ENCODE results near the gene LRRC10B. TPM values are rescaled to one million over a fixed set of nuclear protein-coding genes. Genes with fewer than 3 reads are reported as not detected.

The LRRC10B gene
- total RNA-seq, 1 experiment from 2014 or later, result not detected

Small RNAs within 50 kb of the gene (small RNA-seq; reads per million reads assigned to genes)
- 0 reads per million in 2 experiments for gene MIR4488

Other genes starting within 250 kb of the LRRC10B start
- gene VWCE, start 213.4 kb upstream of the LRRC10B start, total RNA-seq (2014; rRNA removed; shearing (Covaris generic)), result 0.30 and 0.46 TPM in 2 replicates
- 85.3 and 96.6 TPM in 2 replicates for gene DDB1, start 175.6 kb upstream of the LRRC10B start, total RNA-seq (2014; rRNA removed; shearing (Covaris generic))
- gene TKFC, start 175.5 kb upstream of the LRRC10B start, total RNA-seq (2014; rRNA removed; shearing (Covaris generic)), result 42.0 and 43.6 TPM in 2 replicates
- 16.0 and 25.1 TPM in 2 replicates for gene CYB561A3, start 146.9 kb upstream of the LRRC10B start, total RNA-seq (2014; rRNA removed; shearing (Covaris generic))
- 34.1 and 35.9 TPM in 2 replicates for gene TMEM138, start 146.4 kb upstream of the LRRC10B start, total RNA-seq (2014; rRNA removed; shearing (Covaris generic))
- gene TMEM216, start 116.2 kb upstream of the LRRC10B start, total RNA-seq (2014; rRNA removed; shearing (Covaris generic)), result 11.5 and 11.6 TPM in 2 replicates
- gene CPSF7, start 78.8 kb upstream of the LRRC10B start, total RNA-seq (2014; rRNA removed; shearing (Covaris generic)), result 36.6 and 42.5 TPM in 2 replicates
- gene SDHAF2, start 78.6 kb upstream of the LRRC10B start, total RNA-seq (2014; rRNA removed; shearing (Covaris generic)), result 18.1 and 29.4 TPM in 2 replicates
- 0.29 and 0.47 TPM in 2 replicates for gene SYT7, start 72.3 kb downstream of the LRRC10B start, total RNA-seq (2014; rRNA removed; shearing (Covaris generic))
- 0.52 TPM in 2 replicates for gene DAGLA, start 171.6 kb downstream of the LRRC10B start, total RNA-seq (2014; rRNA removed; shearing (Covaris generic))
- gene MYRF, start 243.9 kb downstream of the LRRC10B start, total RNA-seq (2014; rRNA removed; shearing (Covaris generic)), result 0.30 and 0.35 TPM in 2 replicates